ENCODE data around the gene DDX27. TPM values are rescaled to one million over a fixed set of nuclear protein-coding genes. Genes with fewer than 3 reads are reported as not detected.
A peak's percentile ranks its signal among the peaks of the same experiment; 100 is the strongest.
"Not testable (repeated sequence)": the region's sequence is repeated elsewhere in the genome, so short reads cannot be mapped to it uniquely, and the experiment has no call there.

DDX27 gene
- total RNA-seq, 1 donor from 2014 or later, result 30.5 TPM

DNA sequence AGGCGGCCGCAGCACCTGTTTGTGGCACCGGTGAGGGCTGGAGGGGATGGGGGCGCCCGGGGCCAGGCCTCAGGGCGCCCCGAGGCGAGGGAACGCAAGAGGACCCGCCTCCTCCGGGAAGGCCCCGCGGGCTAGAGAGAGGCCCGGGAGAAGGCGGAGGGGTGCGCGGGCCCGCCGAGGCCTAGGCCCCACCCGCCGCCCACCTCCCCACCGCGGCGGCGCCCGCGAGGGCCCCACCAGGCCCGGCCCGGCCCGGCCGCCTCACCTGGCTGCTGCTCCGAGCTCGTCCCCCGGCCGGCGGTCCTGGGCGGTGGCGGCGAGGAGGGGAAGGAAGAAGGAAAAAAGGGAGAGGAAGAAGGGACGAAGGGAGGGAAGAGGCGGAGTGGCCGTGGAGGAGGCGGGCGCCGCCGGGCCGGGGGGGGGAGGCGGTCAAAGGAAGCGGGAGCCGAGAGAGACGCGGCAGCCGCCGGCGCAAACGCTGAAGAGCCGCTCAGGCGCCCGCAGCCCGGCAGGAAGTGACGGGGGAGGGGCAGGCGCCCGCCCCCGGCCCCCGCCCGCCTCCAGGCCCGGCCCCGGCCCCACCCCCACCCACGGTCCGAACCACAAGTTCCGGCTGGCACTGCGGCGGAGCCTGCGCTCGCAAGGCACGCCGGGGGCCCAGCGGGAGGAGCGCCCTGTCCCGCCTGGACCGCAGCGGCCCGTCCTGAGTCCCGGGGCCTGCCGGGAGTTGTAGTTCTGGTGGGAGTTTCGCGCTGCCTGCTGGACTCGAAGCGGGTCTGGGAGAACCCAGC is 31.2 kb upstream of the DDX27 start, which contains the start of gene STAU1:
STAU1 (minus strand) TSS at position 484 of the 791 bp plus-strand sequence. CDS start 22,133 bp downstream, outside the sequence.
- peak within 1 kb of the TSS; percentile 87 for H3K27ac Mint-ChIP-seq (ENCODE audit: unreplicated experiment)
- TF ChIP-seq, protein P1, sequence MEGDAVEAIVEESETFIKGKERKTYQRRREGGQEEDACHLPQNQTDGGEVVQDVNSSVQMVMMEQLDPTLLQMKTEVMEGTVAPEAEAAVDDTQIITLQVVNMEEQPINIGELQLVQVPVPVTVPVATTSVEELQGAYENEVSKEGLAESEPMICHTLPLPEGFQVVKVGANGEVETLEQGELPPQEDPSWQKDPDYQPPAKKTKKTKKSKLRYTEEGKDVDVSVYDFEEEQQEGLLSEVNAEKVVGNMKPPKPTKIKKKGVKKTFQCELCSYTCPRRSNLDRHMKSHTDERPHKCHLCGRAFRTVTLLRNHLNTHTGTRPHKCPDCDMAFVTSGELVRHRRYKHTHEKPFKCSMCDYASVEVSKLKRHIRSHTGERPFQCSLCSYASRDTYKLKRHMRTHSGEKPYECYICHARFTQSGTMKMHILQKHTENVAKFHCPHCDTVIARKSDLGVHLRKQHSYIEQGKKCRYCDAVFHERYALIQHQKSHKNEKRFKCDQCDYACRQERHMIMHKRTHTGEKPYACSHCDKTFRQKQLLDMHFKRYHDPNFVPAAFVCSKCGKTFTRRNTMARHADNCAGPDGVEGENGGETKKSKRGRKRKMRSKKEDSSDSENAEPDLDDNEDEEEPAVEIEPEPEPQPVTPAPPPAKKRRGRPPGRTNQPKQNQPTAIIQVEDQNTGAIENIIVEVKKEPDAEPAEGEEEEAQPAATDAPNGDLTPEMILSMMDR (IDR thresholded peaks at IDR 0.05), result no peak
- H3K9me3 Mint-ChIP-seq (ENCODE audit: unreplicated experiment), result no peaks in the 10 kb centered on the region
- peak within 1 kb of the TSS; percentile 85 for H3K4me3 Mint-ChIP-seq (ENCODE audit: unreplicated experiment)
- H3K4me1 Mint-ChIP-seq (ENCODE audit: unreplicated experiment), result peaks cover 26% of the 10 kb centered on the region
- no peaks in the 10 kb centered on the region for H3K36me3 Mint-ChIP-seq (ENCODE audit: unreplicated experiment)
- DNase-seq (ENCODE audit: extremely low spot score, unreplicated experiment), result peak; percentile 98
- peaks cover 3% of the 10 kb centered on the region for H3K27me3 Mint-ChIP-seq (ENCODE audit: unreplicated experiment)

GRCh38 chr20:49192944-49193518 is 26.2 kb upstream of the DDX27 start:
- DNase-seq (ENCODE audit: extremely low spot score, unreplicated experiment); H3K27me3 Mint-ChIP-seq (ENCODE audit: unreplicated experiment); H3K9me3 Mint-ChIP-seq (ENCODE audit: unreplicated experiment); H3K4me3 Mint-ChIP-seq (ENCODE audit: unreplicated experiment); H3K27ac Mint-ChIP-seq (ENCODE audit: unreplicated experiment); H3K36me3 Mint-ChIP-seq (ENCODE audit: unreplicated experiment); H3K4me1 Mint-ChIP-seq (ENCODE audit: unreplicated experiment): not testable (repeated sequence)

DNA sequence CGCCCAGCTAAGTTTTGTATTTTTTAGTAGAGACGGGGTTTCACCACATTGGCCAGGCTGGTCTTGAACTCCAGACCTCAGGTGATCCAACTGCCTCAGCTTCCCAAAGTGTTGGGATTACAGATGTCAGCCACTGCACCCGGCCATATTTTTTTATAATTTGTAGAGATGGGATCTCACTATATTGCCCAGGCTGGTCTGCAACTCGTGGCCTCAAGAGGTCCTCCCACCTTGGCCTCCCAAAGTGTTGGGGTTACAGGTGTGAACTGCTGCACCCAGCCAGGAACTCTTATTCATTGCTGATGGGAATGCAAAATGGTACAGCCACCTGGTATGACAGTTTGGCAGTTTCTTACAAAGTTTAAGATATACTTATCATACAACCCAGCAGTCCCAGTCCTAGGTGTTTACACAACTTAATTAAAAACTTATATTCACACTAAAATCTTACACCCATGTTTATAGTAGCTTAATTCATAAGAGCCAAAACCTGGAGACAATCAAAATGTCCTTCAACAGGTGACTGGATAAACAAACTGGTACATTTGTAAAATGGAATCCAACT is 19.4 kb upstream of the DDX27 start:
- H3K4me3 Mint-ChIP-seq (ENCODE audit: unreplicated experiment), result no peak overlapping the region
- TF ChIP-seq, protein P1 (IDR thresholded peaks at IDR 0.05), result no peak
- H3K4me1 Mint-ChIP-seq (ENCODE audit: unreplicated experiment), result no peaks in the 10 kb centered on the region
- H3K27me3 Mint-ChIP-seq (ENCODE audit: unreplicated experiment), result no peaks in the 10 kb centered on the region
- no peaks in the 10 kb centered on the region for H3K9me3 Mint-ChIP-seq (ENCODE audit: unreplicated experiment)
- H3K27ac Mint-ChIP-seq (ENCODE audit: unreplicated experiment), result no peak overlapping the region
- no peak for DNase-seq (ENCODE audit: extremely low spot score, unreplicated experiment)
- no peaks in the 10 kb centered on the region for H3K36me3 Mint-ChIP-seq (ENCODE audit: unreplicated experiment)

DNA sequence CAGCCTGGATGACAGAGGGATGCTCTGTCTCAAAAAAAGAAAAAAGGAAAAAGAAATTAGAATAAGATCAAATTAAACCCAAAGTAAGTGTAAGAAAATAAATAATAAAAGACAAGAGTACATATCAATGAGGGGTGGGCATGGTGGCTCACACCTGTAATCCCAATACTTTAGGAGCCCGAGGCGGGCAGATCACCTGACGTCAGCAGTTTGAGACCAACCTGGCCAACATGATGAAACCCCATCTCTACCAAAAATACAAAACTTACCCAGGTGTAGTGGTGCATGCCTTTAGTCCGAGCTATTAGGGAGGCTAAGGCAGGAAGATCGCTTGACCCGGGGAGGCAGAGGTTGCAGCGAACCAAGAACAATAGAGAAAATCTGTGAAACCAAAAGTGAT is 16.2 kb upstream of the DDX27 start:
- no peaks in the 10 kb centered on the region for H3K27me3 Mint-ChIP-seq (ENCODE audit: unreplicated experiment)
- TF ChIP-seq, protein P1 (IDR thresholded peaks at IDR 0.05), result no peak
- no peak overlapping the region for H3K4me3 Mint-ChIP-seq (ENCODE audit: unreplicated experiment)
- H3K27ac Mint-ChIP-seq (ENCODE audit: unreplicated experiment), result no peak overlapping the region
- no peak for DNase-seq (ENCODE audit: extremely low spot score, unreplicated experiment)
- H3K36me3 Mint-ChIP-seq (ENCODE audit: unreplicated experiment), result no peaks in the 10 kb centered on the region
- no peaks in the 10 kb centered on the region for H3K9me3 Mint-ChIP-seq (ENCODE audit: unreplicated experiment)
- no peaks in the 10 kb centered on the region for H3K4me1 Mint-ChIP-seq (ENCODE audit: unreplicated experiment)

- no peaks in the 10 kb centered on the region for H3K36me3 Mint-ChIP-seq (ENCODE audit: unreplicated experiment)
- no peaks in the 10 kb centered on the region for H3K27me3 Mint-ChIP-seq (ENCODE audit: unreplicated experiment)
- no peak overlapping the region for H3K27ac Mint-ChIP-seq (ENCODE audit: unreplicated experiment)
- no peak for DNase-seq (ENCODE audit: extremely low spot score, unreplicated experiment)
- TF ChIP-seq, protein P1 (IDR thresholded peaks at IDR 0.05), result no peak
- no peaks in the 10 kb centered on the region for H3K4me1 Mint-ChIP-seq (ENCODE audit: unreplicated experiment)
- no peaks in the 10 kb centered on the region for H3K9me3 Mint-ChIP-seq (ENCODE audit: unreplicated experiment)
- no peak overlapping the region for H3K4me3 Mint-ChIP-seq (ENCODE audit: unreplicated experiment)
Observed at GRCh38 chr20:49203746-49204145, 15.5 kb upstream of the DDX27 start.

Data from osteocyte (in vitro differentiated cells).